GM12801 (cell line): ENCODE data around the gene DCST1.

Experiments used
- CTCF ChIP-seq: IDR thresholded peaks from one replicate; pipeline ENCODE4 v1.5.1; 2011; ENCODE audit warnings: control low read depth; ENCODE audit not compliant: insufficient read length; ENCODE audit errors: extremely low read depth

Gene DCST1

GRCh38 chr1:155026154-155026553 is 7.5 kb upstream of the DCST1 start:
- no peak for TF ChIP-seq CTCF

- no peak for TF ChIP-seq CTCF
Observed at GRCh38 chr1:155026588-155026987, 7.0 kb upstream of the DCST1 start.

GRCh38 chr1:155029513-155030242 is 3.9 kb upstream of the DCST1 start:
- TF ChIP-seq CTCF: no peak

GRCh38 chr1:155030243-155030795 is 3.3 kb upstream of the DCST1 start:
- TF ChIP-seq CTCF: no peak

GRCh38 chr1:155030899-155031298 is 2.7 kb upstream of the DCST1 start:
- TF ChIP-seq CTCF: no peak

- no peak for TF ChIP-seq CTCF
Observed at GRCh38 chr1:155032886-155033285, 738 bp upstream of the DCST1 start.

- no peak for TF ChIP-seq CTCF
Observed at GRCh38 chr1:155034318-155035208, 939 bp downstream of the DCST1 start.
